GM19455 (cell line): Measurements from ENCODE around the gene FUNDC2.

Source experiments
- ATAC-seq: cut with Tn5 transposase; IDR thresholded peaks from one replicate; pipeline ENCODE4 v1.9.1; 2021; ENCODE audit not compliant: unreplicated experiment

The FUNDC2 gene

GRCh38 chrX:155023907-155024833 is 2.5 kb upstream of the FUNDC2 start:
- ATAC-seq: no peak

GRCh38 chrX:155026420-155026726 is 271 bp upstream of the FUNDC2 start:
- ATAC-seq: no peak

GRCh38 chrX:155027509-155028066 is 944 bp downstream of the FUNDC2 start:
- no peak for ATAC-seq

GRCh38 chrX:155028129-155028528 is 1.5 kb downstream of the FUNDC2 start:
- ATAC-seq: no peak

GRCh38 chrX:155028877-155029291 is 2.2 kb downstream of the FUNDC2 start:
- no peak for ATAC-seq

GRCh38 chrX:155031657-155032056 is 5.0 kb downstream of the FUNDC2 start:
- no peak for ATAC-seq

- ATAC-seq: no peak
Measured at GRCh38 chrX:155035688-155036087, 9.0 kb downstream of the FUNDC2 start.

- no peak for ATAC-seq
Measured at GRCh38 chrX:155046129-155046810, 19.6 kb downstream of the FUNDC2 start.

GRCh38 chrX:155046811-155047528 is 20.3 kb downstream of the FUNDC2 start:
- no peak for ATAC-seq

- no peak for ATAC-seq
Measured at GRCh38 chrX:155048977-155049619, 22.5 kb downstream of the FUNDC2 start.

GRCh38 chrX:155052738-155053498 is 26.3 kb downstream of the FUNDC2 start:
- ATAC-seq: no peak

GRCh38 chrX:155053656-155054055 is 27.0 kb downstream of the FUNDC2 start:
- no peak for ATAC-seq

- no peak for ATAC-seq
Measured at GRCh38 chrX:155054255-155054654, 27.6 kb downstream of the FUNDC2 start.

- ATAC-seq: no peak
Measured at GRCh38 chrX:155055494-155055893, 28.9 kb downstream of the FUNDC2 start.

- ATAC-seq: no peak
Measured at GRCh38 chrX:155056471-155056870, 29.8 kb downstream of the FUNDC2 start.

GRCh38 chrX:155056877-155057792 is 30.5 kb downstream of the FUNDC2 start:
- peak; percentile 83 for ATAC-seq

GRCh38 chrX:155061760-155062159 is 35.1 kb downstream of the FUNDC2 start:
- no peak for ATAC-seq

- ATAC-seq: no peak
Measured at GRCh38 chrX:155065035-155065734, 38.5 kb downstream of the FUNDC2 start.
